Measurements from ENCODE around the gene HELZ.

HELZ gene

DNA sequence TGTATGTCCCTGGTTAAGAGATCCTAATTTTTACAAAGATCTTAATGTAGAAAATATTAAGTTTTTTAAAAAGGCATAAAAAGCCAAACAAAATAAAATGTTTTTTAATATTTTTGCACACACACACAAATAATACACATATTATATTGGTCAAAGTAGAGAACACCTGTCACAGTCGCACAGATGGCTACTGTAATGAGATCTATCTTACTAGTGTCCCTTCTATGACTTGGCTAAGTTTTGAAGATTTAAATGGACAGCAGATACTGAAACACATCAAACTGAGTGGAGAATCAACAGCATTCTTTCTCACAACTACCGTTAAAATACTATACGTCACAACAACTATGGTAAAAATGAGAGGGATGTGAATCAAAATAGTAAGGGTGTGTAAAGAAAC is 83.4 kb downstream of the HELZ start:
- Mint-ChIP-seq H3K36me3 (ENCODE audit: low read depth) (peaks cover 49% of the 10 kb centered on the region), H3K9me3 (peaks cover 9% of the 10 kb centered on the region), H3K27ac (no peak overlapping the region), H3K4me1 (peaks cover 10% of the 10 kb centered on the region), H3K4me3 (no peak overlapping the region), H3K27me3 (ENCODE audit: low read depth, poor library complexity) (no peaks in the 10 kb centered on the region)
- DNase-seq = no peak
- no peak for TF ChIP-seq CTCF (IDR thresholded peaks at IDR 0.05)

DNA sequence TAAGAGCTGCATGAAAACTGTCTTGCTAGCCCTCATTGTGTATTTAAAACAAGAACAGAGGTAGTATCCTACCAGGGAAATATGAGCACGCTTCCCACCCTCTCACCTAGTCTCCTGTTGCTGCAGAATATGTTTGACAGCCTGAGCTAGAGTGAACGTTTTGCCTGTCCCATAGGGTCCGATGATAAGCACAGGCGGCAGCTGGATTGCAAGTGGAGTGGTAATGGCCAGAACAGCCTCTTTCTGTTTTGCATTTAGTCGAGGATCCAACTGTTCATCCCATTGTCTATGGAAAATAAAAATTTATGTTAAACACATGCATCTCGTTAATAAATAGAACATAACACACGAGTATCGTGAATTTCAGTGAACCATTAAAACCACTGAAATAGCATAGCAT is 84.2 kb downstream of the HELZ start:
- Mint-ChIP-seq H3K27me3 (ENCODE audit: low read depth, poor library complexity) (peaks cover 3% of the 10 kb centered on the region), H3K27ac (peak overlapping the region; percentile 83), H3K4me3 (no peak overlapping the region), H3K36me3 (ENCODE audit: low read depth) (peaks cover 55% of the 10 kb centered on the region), H3K4me1 (peaks cover 10% of the 10 kb centered on the region), H3K9me3 (peaks cover 14% of the 10 kb centered on the region)
- DNase-seq = no peak
- no peak for TF ChIP-seq CTCF (IDR thresholded peaks at IDR 0.05)

- no peak overlapping the region for H3K27ac Mint-ChIP-seq
- DNase-seq = no peak
- no peaks in the 10 kb centered on the region for H3K4me1 Mint-ChIP-seq
- peaks cover 22% of the 10 kb centered on the region for H3K9me3 Mint-ChIP-seq
- peaks cover 3% of the 10 kb centered on the region for H3K27me3 Mint-ChIP-seq (ENCODE audit: low read depth, poor library complexity)
- H3K4me3 Mint-ChIP-seq = no peak overlapping the region
- H3K36me3 Mint-ChIP-seq (ENCODE audit: low read depth) = peaks cover 40% of the 10 kb centered on the region
- no peak for TF ChIP-seq CTCF (IDR thresholded peaks at IDR 0.05)
These were observed 87.0 kb downstream of the HELZ start for GRCh38 chr17:67157732-67158639.

DNA sequence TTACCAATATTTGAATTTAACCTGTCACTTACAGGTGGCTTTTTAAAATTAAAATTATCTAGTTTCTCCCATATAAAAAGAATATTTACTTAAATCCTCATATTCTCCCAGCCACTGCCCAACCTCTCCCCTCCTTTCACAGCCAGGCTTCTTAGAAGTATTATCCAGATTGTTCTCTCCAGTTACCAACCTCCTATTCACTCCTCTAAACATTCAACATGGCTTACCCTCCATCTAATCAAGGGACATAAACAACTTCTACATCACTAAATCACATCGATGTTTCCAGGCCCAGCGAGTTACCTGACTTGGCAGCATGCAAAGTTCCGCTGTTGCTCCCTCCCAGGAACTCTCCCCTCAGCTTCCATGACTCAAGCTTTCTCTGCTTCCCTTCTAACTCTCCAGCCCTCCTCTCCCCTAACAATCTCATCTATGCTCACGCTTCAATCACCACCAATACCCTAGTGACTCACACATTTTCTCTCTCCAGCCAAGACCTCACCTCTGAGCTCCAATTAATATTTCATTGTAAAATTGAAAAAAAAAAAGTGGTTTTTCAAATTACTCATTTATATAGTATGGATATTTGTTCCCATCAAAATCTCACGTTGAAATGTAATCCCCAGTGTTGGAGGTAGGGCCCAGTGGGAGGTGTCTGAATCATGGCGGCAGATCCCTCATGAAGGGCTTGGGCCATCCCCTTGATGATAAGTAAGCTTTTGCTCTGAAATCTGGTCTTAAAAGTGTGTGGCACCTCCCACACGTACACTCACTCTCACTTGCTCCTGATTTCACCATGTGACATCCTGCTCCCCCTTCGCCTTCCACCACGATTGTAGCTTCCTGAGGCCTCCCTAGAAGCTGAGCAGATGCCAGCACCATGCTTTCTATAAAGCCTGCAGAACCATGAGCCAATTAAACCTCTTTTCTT is 88.5 kb downstream of the HELZ start:
- H3K27me3 Mint-ChIP-seq (ENCODE audit: low read depth, poor library complexity) = peaks cover 3% of the 10 kb centered on the region
- H3K27ac Mint-ChIP-seq = no peak overlapping the region
- H3K9me3 Mint-ChIP-seq = peaks cover 22% of the 10 kb centered on the region
- peaks cover 40% of the 10 kb centered on the region for H3K36me3 Mint-ChIP-seq (ENCODE audit: low read depth)
- no peak overlapping the region for H3K4me3 Mint-ChIP-seq
- no peak for DNase-seq
- no peaks in the 10 kb centered on the region for H3K4me1 Mint-ChIP-seq
- no peak for TF ChIP-seq CTCF (IDR thresholded peaks at IDR 0.05)

- H3K27me3 Mint-ChIP-seq (ENCODE audit: low read depth, poor library complexity) = peaks cover 3% of the 10 kb centered on the region
- H3K36me3 Mint-ChIP-seq (ENCODE audit: low read depth) = peaks cover 39% of the 10 kb centered on the region
- H3K27ac Mint-ChIP-seq = no peak overlapping the region
- no peaks in the 10 kb centered on the region for H3K4me1 Mint-ChIP-seq
- H3K9me3 Mint-ChIP-seq = peaks cover 20% of the 10 kb centered on the region
- TF ChIP-seq CTCF (IDR thresholded peaks at IDR 0.05) = no peak
- DNase-seq = no peak
- H3K4me3 Mint-ChIP-seq = no peak overlapping the region
These were observed 92.2 kb downstream of the HELZ start for GRCh38 chr17:67152824-67153223.
